Measurements from ENCODE around the gene DUSP14.

DUSP14 gene

DNA sequence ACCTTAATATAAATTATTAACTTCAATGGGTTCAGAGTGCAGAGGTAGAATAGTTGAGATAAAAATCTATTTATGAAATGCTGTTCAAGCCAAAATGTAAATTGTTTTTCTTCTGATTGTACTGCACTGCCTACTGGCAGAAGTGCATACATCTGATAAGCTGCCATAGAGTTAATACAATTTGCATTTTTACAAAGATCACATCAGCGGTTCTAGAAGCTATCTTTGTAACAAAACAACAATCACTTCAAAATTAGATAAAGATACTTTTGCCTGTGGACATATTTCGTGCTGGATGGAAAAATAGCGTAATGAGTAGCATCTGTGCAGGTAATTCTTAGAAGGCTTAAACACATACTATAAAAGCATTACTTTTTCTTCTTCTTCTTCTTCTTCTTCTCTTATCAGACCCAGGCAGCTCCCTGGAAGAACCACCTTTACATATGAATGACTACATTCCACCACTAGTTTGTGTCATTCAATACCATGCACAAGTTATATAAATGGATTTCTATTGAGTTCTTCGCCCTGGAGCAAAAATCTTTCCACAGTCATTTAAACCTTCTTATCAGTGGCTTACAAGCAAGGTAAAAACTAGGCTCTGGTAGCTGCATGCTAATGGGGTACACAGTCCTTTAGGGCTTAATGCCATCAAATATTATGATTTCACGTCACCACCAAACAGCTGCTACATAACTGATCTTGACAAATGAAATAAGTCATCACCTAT, 72.5 kb downstream of the DUSP14 start:
- no peak for DNase-seq (ENCODE audit: low spot score)

Data from GM03348 (cell line).